HepG2 (cell line): ENCODE measurements around the gene TLR6. TPM values are rescaled to one million over a fixed set of nuclear protein-coding genes. Genes with fewer than 3 reads are reported as not detected.
"Not testable (repeated sequence)": the region's sequence is repeated elsewhere in the genome, so short reads cannot be mapped to it uniquely, and the experiment has no call there.

Experiments
- ATAC-seq: fragments of 200-7000 bp; cut with Tn5 transposase; 3 replicates; pipeline ENCODE4 v1.9.1; 2020; ENCODE audit warnings: mild to moderate bottlenecking, moderate library complexity
- BruUV-seq: library from RNA; stranded (reverse); fragments of 400-500 nt; replicated peaks from 2 replicates; lab custom pipeline; 2021; lab: Mats Ljungman, UMichigan
- CTCF ChIA-PET: fragments of 300-600 bp; formaldehyde crosslinking; extraction: SDS; loops from one replicate; lab custom pipeline; 2021; ENCODE audit warnings: low total read pairs, inconsistent platforms, low intra/inter-chr PET ratio; lab: Yijun Ruan, JAX
- POLR2A ChIA-PET: fragments of 350-600 bp; sonication (Branson Sonifier 250); formaldehyde crosslinking; loops from one replicate; lab custom pipeline; 2020; ENCODE audit warnings: antibody characterized with exemption, inconsistent platforms; lab: Yijun Ruan, JAX
- DNase-seq: peaks from one replicate; pipeline ENCODE4 v3.0.0-alpha.2; 2015; ENCODE audit warnings: low spot score
- FAIRE-seq: peaks from 3 replicates; lab custom pipeline; 2011; peaks lifted over from hg19 to GRCh38; lab: Jason Lieb, UNC
- H2AFZ ChIP-seq: one replicate; pipeline ENCODE4 v1.6.1; 2011; ENCODE audit warnings: low read length, inconsistent platforms
- H3K27ac ChIP-seq: fragments of 300-600 bp; 3 replicates; pipeline ENCODE4 v1.8.0; 2011; ENCODE audit warnings: mixed run types, mild to moderate bottlenecking, mixed read lengths, low read length, inconsistent platforms; ENCODE audit not compliant: insufficient read depth; ENCODE audit errors: extremely low read length
- H3K27me3 ChIP-seq, 2 experiments: fragments of 200-600 bp in 1 of 2; 2 replicates in 1 of 2; 3 replicates in 1 of 2; pipeline versions ENCODE4 v1.6.0 to v1.8.0; 2011; ENCODE audit warnings: low read length in 2 of 2, mild to moderate bottlenecking in 2 of 2, moderate library complexity in 2 of 2, inconsistent platforms in 1 of 2; ENCODE audit not compliant: insufficient read depth in 2 of 2, control insufficient read depth in 1 of 2
- H3K36me3 ChIP-seq, 2 experiments: fragments of 200-600 bp in 1 of 2; replicated peaks in 1 of 2; 2 replicates in 1 of 2; 3 replicates in 1 of 2; pipeline versions ENCODE4 v1.5.1 to v1.8.0; 2011; ENCODE audit warnings: low read length in 2 of 2, inconsistent platforms in 1 of 2; ENCODE audit not compliant: insufficient read depth in 2 of 2, control insufficient read depth in 1 of 2
- H3K4me1 ChIP-seq: 2 replicates; pipeline ENCODE4 v1.5.1; 2012; ENCODE audit warnings: low read length, inconsistent platforms; ENCODE audit not compliant: insufficient read depth
- H3K4me2 ChIP-seq: 2 replicates; pipeline ENCODE4 v1.6.0; 2011; ENCODE audit warnings: low read depth, low read length, inconsistent platforms
- H3K4me3 ChIP-seq, 3 experiments: fragments of 200-600 bp in 1 of 3; sonication (generic), shearing (Covaris generic) in 1 of 3; replicated peaks in 1 of 3; 2 replicates each; pipeline ENCODE4 v1.5.1; 2011 to 2016; ENCODE audit warnings: low read length in 3 of 3, inconsistent platforms in 2 of 3, low read depth in 2 of 3, mild to moderate bottlenecking in 2 of 3, control low read depth in 1 of 3, mixed read lengths in 1 of 3; ENCODE audit not compliant: insufficient read depth in 1 of 3
- H3K79me2 ChIP-seq: one replicate; pipeline ENCODE4 v1.6.1; 2011; ENCODE audit warnings: low read length, inconsistent platforms; ENCODE audit not compliant: insufficient read depth
- H3K9ac ChIP-seq: 2 replicates; pipeline ENCODE4 v1.6.0; 2011; ENCODE audit warnings: mild to moderate bottlenecking, low read depth, low read length, inconsistent platforms; ENCODE audit not compliant: insufficient read depth
- H3K9me3 ChIP-seq: 2 replicates; pipeline ENCODE4 v1.5.1; 2012; ENCODE audit warnings: mild to moderate bottlenecking, low read length
- H4K20me1 ChIP-seq: 2 replicates; pipeline ENCODE4 v1.6.0; 2011; ENCODE audit warnings: inconsistent platforms, mild to moderate bottlenecking, low read length, moderate library complexity; ENCODE audit not compliant: insufficient read depth
- CEBPB ChIP-seq: IDR thresholded peaks from 2 replicates; pipeline ENCODE4 v1.6.1; 2011; ENCODE audit warnings: low read depth, low read length, improper control_type of control experiment, borderline replicate concordance
- CEBPG ChIP-seq: IDR thresholded peaks from 2 replicates; pipeline ENCODE4 v1.6.1; 2016
- CENPX ChIP-seq: sonication (generic); formaldehyde crosslinking; IDR thresholded peaks from 2 replicates; pipeline ENCODE4 v1.9.0; 2021; ENCODE audit warnings: mild to moderate bottlenecking, missing genetic modification reagents, moderate library complexity
- FOXJ3 ChIP-seq: sonication (generic); formaldehyde crosslinking; IDR thresholded peaks from 2 replicates; pipeline ENCODE4 v1.4.0; 2020; ENCODE audit warnings: missing genetic modification reagents, mild to moderate bottlenecking, borderline replicate concordance
- FOXO1 ChIP-seq: sonication (generic); formaldehyde crosslinking; IDR thresholded peaks from 2 replicates; pipeline ENCODE4 v1.4.0; 2020; ENCODE audit warnings: missing genetic modification reagents
- TOE1 ChIP-seq: sonication (generic); formaldehyde crosslinking; IDR thresholded peaks from 2 replicates; pipeline ENCODE4 v1.4.0; 2020; ENCODE audit warnings: mild to moderate bottlenecking, missing genetic modification reagents
- ZNF264 ChIP-seq: sonication (generic); formaldehyde crosslinking; IDR thresholded peaks from 2 replicates; pipeline ENCODE4 v1.4.0; 2020; ENCODE audit warnings: missing genetic modification reagents
- ZNF605 ChIP-seq: sonication (generic); formaldehyde crosslinking; IDR thresholded peaks from 2 replicates; pipeline ENCODE4 v1.8.0; 2022; ENCODE audit warnings: mild to moderate bottlenecking, missing genetic modification reagents
- ZNF670 ChIP-seq: sonication (generic); formaldehyde crosslinking; IDR thresholded peaks from 2 replicates; pipeline ENCODE4 v1.8.0; 2022; ENCODE audit warnings: mild to moderate bottlenecking, missing genetic modification reagents, borderline replicate concordance
- WGBS: methylation state at CpG from one replicate; pipeline ENCODE4 v1.1.6; 2017; ENCODE audit warnings: low lambda C conversion rate; 5-methylcytosine and 5-hydroxymethylcytosine counted together
- in situ Hi-C: cut with HindIII; loops from 2 replicates; pipeline ENCODE4 v1.10.0; 2017; ENCODE audit warnings: low pct_unique_long_range_greater_than_20kb; ENCODE audit not compliant: extremely low pct_ligation_motif_present
- intact Hi-C: fragments of 100-400 bp; cut with micrococcal nuclease; formaldehyde crosslinking; loops from one replicate; pipeline ENCODE4 v1.10.0; 2022; ENCODE audit not compliant: unreplicated experiment
- polyA plus RNA-seq, 8 experiments: library from polyadenylated mRNA; depleted of rRNA in 3 of 8; stranded (reverse) in 7 of 8; unstranded in 1 of 8; fragments of >200 nt; fragmentation: Illumina TruSeq in 4 of 8; extraction: Trizol in 4 of 8; gene quantifications; 2 replicates each; pipeline versions ENCODE4 v1.2.1 to v1.2.3, GENCODE V29; 2011 to 2016; ENCODE audit warnings: low read depth in 4 of 8, missing spikeins in 1 of 8, mixed read lengths in 1 of 8; ENCODE audit not compliant: insufficient read depth in 1 of 8
- total RNA-seq, 5 experiments: library from RNA; depleted of rRNA; stranded (reverse); fragments of >200 nt; fragmentation: Illumina TruSeq; extraction: Trizol; gene quantifications; 2 replicates each; pipeline ENCODE4 v1.2.3, GENCODE V29; 2016; ENCODE audit warnings: low read depth in 1 of 5
- TF ChIP-seq, protein P1 (sequence below): sonication (generic); formaldehyde crosslinking; conservative IDR thresholded peaks from 2 replicates; pipeline ENCODE4 v1.4.0; 2020; ENCODE audit warnings: missing genetic modification reagents
- TF ChIP-seq, protein P2 (sequence below): sonication (generic); formaldehyde crosslinking; IDR thresholded peaks from 2 replicates; pipeline ENCODE4 v1.5.1; 2020; ENCODE audit warnings: mild to moderate bottlenecking, missing genetic modification reagents, moderate library complexity

Gene TLR6
- total and polyA plus RNA-seq, 2 of the 13 experiments (the other 11 are each of a cell fraction or from before 2014, with no cell fraction given): 0.33 to 0.71 TPM

DNA sequence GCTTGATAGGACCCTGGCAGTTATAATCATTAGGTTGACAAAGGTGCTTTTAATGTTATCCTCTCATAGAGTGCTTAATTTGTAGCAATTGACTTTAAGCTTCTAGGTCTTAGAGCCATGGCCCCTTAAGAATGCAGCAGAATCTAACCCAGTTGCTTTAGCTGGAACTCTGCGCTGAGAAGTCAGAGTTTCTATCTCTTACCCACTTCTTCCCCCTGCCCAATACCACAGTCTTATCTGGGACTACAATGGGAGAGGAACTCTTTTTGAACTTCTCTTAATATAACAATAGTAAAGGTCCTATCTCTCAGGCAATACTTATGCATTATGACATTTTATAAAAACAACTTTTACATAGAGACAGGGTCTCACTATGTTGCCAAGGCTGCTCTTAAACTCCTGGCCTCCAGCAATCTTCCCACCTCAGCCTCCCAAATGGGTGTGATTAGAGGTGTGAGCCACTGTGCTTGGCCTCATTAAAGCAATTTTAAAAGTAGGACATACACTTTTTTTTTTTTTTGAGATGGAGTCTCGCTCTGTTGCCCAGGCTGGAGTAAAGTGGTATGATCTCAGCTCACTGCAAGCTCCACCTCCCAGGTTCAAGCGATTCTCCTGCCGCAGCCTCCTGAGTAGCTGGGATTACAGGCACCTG is 75.7 kb downstream of the TLR6 start (continued):
- TF ChIP-seq, protein P1, sequence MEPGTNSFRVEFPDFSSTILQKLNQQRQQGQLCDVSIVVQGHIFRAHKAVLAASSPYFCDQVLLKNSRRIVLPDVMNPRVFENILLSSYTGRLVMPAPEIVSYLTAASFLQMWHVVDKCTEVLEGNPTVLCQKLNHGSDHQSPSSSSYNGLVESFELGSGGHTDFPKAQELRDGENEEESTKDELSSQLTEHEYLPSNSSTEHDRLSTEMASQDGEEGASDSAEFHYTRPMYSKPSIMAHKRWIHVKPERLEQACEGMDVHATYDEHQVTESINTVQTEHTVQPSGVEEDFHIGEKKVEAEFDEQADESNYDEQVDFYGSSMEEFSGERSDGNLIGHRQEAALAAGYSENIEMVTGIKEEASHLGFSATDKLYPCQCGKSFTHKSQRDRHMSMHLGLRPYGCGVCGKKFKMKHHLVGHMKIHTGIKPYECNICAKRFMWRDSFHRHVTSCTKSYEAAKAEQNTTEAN: no peak
- TF ChIP-seq ZNF605 (CRISPR knock-in tag): no peak
- TF ChIP-seq, protein P2, sequence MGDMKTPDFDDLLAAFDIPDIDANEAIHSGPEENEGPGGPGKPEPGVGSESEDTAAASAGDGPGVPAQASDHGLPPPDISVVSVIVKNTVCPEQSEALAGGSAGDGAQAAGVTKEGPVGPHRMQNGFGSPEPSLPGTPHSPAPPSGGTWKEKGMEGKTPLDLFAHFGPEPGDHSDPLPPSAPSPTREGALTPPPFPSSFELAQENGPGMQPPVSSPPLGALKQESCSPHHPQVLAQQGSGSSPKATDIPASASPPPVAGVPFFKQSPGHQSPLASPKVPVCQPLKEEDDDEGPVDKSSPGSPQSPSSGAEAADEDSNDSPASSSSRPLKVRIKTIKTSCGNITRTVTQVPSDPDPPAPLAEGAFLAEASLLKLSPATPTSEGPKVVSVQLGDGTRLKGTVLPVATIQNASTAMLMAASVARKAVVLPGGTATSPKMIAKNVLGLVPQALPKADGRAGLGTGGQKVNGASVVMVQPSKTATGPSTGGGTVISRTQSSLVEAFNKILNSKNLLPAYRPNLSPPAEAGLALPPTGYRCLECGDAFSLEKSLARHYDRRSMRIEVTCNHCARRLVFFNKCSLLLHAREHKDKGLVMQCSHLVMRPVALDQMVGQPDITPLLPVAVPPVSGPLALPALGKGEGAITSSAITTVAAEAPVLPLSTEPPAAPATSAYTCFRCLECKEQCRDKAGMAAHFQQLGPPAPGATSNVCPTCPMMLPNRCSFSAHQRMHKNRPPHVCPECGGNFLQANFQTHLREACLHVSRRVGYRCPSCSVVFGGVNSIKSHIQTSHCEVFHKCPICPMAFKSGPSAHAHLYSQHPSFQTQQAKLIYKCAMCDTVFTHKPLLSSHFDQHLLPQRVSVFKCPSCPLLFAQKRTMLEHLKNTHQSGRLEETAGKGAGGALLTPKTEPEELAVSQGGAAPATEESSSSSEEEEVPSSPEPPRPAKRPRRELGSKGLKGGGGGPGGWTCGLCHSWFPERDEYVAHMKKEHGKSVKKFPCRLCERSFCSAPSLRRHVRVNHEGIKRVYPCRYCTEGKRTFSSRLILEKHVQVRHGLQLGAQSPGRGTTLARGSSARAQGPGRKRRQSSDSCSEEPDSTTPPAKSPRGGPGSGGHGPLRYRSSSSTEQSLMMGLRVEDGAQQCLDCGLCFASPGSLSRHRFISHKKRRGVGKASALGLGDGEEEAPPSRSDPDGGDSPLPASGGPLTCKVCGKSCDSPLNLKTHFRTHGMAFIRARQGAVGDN (CRISPR knock-in tag): no peak

- no peak for TF ChIP-seq CENPX
- no peak for TF ChIP-seq CEBPG (CRISPR knock-in tag)
- TF ChIP-seq ZNF670: no peak
- TF ChIP-seq ZNF264: no peak
- no peak for TF ChIP-seq CEBPB
- TF ChIP-seq TOE1: no peak
- no peak for TF ChIP-seq FOXJ3 (CRISPR knock-in tag)
- TF ChIP-seq FOXO1 (CRISPR knock-in tag): no peak
- 34% methylated on average over 5 of the region's 5 CpGs for WGBS
- Histone ChIP-seq H3K9me3 (no peaks in the 10 kb centered on the region), H2AFZ (no peak overlapping the region), H3K27me3 (0 out of 5 replicates have a peak, but pooled peaks cover 0 to 5% of the 10 kb centered on the region in 2 experiments), H4K20me1 (no peaks in the 10 kb centered on the region), H3K9ac (no peak overlapping the region), H3K4me2 (no peak overlapping the region), H3K36me3 (no peaks in the 10 kb centered on the region), H3K4me1 (no peaks in the 10 kb centered on the region), H3K79me2 (no peaks in the 10 kb centered on the region), H3K27ac (no peak overlapping the region), H3K4me3 (no peak overlapping the region)
- ATAC-seq (no peak), DNase-seq (no peak), FAIRE-seq (no peak)
- POLR2A ChIA-PET: no interaction called here
- intact Hi-C loops (no loop called here), in situ Hi-C loops (no loop called here)
- CTCF ChIA-PET: no interaction called here
- no TSS peak for BruUV-seq
Measured at GRCh38 chr4:38779790-38780189, 76.8 kb downstream of the TLR6 start.

GRCh38 chr4:38777925-38778324 is 78.7 kb downstream of the TLR6 start:
- H3K4me1 ChIP-seq, H3K27me3 ChIP-seq, ATAC-seq, FAIRE-seq, H3K4me2 ChIP-seq, in situ Hi-C loops, DNase-seq, H3K9ac ChIP-seq, H3K4me3 ChIP-seq, H3K27ac ChIP-seq, H3K9me3 ChIP-seq, H4K20me1 ChIP-seq, CTCF ChIA-PET, H2AFZ ChIP-seq, intact Hi-C loops, H3K79me2 ChIP-seq, H3K36me3 ChIP-seq, POLR2A ChIA-PET, BruUV-seq: not testable (repeated sequence)
- 46% methylated on average over 2 of the region's 2 CpGs for WGBS
